ENCODE results near the gene ZNF652.

ZNF652 gene

GRCh38 chr17:49349541-49349940, 12.5 kb downstream of the ZNF652 start:
- FAIRE-seq = no peak
- TF ChIP-seq SPI1 (IDR thresholded peaks at IDR 0.05; ENCODE audit: low read depth, low read length) (no peak), TAF1 (IDR thresholded peaks at IDR 0.05; ENCODE audit: low read depth, low read length) (no peak), PAX5 (IDR thresholded peaks at IDR 0.05; ENCODE audit: insufficient read depth, low read length, severe bottlenecking) (no peak), POLR2A (IDR thresholded peaks at IDR 0.05; ENCODE audit: low read depth, low read length) (no peak), POU2F2 (IDR thresholded peaks at IDR 0.05; ENCODE audit: low read depth, low read length) (no peak), POLR2AphosphoS5 (IDR thresholded peaks at IDR 0.05; ENCODE audit: low read depth, low read length) (no peak)

GRCh38 chr17:49344914-49345313, 17.1 kb downstream of the ZNF652 start:
- TF ChIP-seq SPI1 (IDR thresholded peaks at IDR 0.05; ENCODE audit: low read depth, low read length) (no peak), TAF1 (IDR thresholded peaks at IDR 0.05; ENCODE audit: low read depth, low read length) (no peak)
- no peak for FAIRE-seq
- no peak for DNase-seq (ENCODE audit: insufficient read length, low spot score)

More at GRCh38 chr17:49349541-49349940, 12.5 kb downstream of the ZNF652 start:
- no peak for DNase-seq (ENCODE audit: insufficient read length, low spot score)

DNA sequence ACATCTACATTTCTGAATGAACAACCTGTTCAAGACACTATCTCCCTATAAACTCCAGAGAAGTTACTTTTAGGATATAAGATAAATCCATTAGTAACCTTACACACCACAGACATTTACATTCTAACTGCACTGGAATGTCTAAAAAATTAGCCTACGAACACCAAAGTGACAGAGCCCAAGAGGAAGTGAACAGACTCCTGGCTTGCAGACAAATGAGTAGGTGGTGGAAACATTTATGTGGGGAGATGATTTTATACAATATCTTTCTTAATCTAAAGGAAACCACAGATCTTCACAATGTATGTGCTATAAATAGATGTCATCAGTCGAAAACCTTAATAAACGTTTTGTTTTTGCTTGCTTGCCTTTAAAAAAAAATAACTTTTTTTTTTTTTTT, 18.8 kb downstream of the ZNF652 start:
- DNase-seq (ENCODE audit: insufficient read length, low spot score) = no peak
- TF ChIP-seq POLR2AphosphoS5 (IDR thresholded peaks at IDR 0.05; ENCODE audit: low read depth, low read length) (no peak), SPI1 (IDR thresholded peaks at IDR 0.05; ENCODE audit: low read depth, low read length) (peak; percentile 75), POU2F2 (IDR thresholded peaks at IDR 0.05; ENCODE audit: low read depth, low read length) (no peak)
- no peak for FAIRE-seq

DNA sequence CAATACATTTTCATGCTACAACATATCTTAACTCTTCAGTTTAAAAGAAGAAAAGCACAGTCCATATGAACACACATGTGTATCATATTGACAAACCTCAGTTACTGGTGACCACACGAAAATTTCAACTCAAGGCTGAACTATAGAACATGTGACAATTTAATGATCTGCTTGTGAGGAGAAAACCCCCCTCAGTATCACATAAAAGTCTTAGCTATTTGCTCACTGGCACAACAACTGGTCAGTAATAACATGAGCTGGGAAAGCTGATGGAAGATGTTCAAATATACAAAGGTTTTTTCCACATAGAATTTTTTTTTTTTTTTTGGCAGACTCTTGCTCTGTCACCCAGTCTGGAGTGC, 19.5 kb downstream of the ZNF652 start:
- TF ChIP-seq TAF1 (IDR thresholded peaks at IDR 0.05; ENCODE audit: low read depth, low read length) (no peak), PAX5 (IDR thresholded peaks at IDR 0.05; ENCODE audit: insufficient read depth, low read length, severe bottlenecking) (no peak), POLR2A (IDR thresholded peaks at IDR 0.05; ENCODE audit: low read depth, low read length) (no peak), POU2F2 (IDR thresholded peaks at IDR 0.05; ENCODE audit: low read depth, low read length) (no peak), POLR2AphosphoS5 (IDR thresholded peaks at IDR 0.05; ENCODE audit: low read depth, low read length) (no peak), SPI1 (IDR thresholded peaks at IDR 0.05; ENCODE audit: low read depth, low read length) (no peak)
- FAIRE-seq (peak; percentile 51), DNase-seq (ENCODE audit: insufficient read length, low spot score) (no peak)

DNA sequence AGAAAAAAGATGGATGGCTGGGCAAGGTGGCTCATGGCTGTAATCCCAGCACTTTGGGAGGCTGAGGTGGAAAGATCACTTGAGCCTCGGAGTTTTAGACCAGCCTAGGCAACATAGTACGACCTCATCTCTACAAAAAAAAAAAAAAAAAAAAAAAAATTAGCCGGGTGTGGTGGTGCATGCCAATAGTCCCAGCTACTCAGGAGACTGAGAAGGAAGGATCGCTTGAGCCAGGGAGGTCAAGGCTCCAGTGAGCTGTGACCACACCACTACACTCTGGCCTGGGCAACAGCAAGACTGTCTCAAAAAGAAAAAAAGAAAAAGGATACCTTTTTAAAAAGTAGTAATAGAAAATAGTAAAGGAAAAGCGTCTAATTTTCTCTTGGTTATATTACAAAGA, 20.7 kb downstream of the ZNF652 start:
- FAIRE-seq (no peak), DNase-seq (ENCODE audit: insufficient read length, low spot score) (no peak)
- no peak for TF ChIP-seq PAX5 (IDR thresholded peaks at IDR 0.05; ENCODE audit: insufficient read depth, low read length, severe bottlenecking)
- TF ChIP-seq POLR2AphosphoS5 (IDR thresholded peaks at IDR 0.05; ENCODE audit: low read depth, low read length) = no peak
- TF ChIP-seq POU2F2 (IDR thresholded peaks at IDR 0.05; ENCODE audit: low read depth, low read length) = no peak
- no peak for TF ChIP-seq SPI1 (IDR thresholded peaks at IDR 0.05; ENCODE audit: low read depth, low read length)
- no peak for TF ChIP-seq POLR2A (IDR thresholded peaks at IDR 0.05; ENCODE audit: low read depth, low read length)
- no peak for TF ChIP-seq TAF1 (IDR thresholded peaks at IDR 0.05; ENCODE audit: low read depth, low read length)

GRCh38 chr17:49339354-49339753, 22.7 kb downstream of the ZNF652 start:
- DNase-seq (ENCODE audit: insufficient read length, low spot score) (no peak), FAIRE-seq (no peak)
- no peak for TF ChIP-seq SPI1 (IDR thresholded peaks at IDR 0.05; ENCODE audit: low read depth, low read length)
- TF ChIP-seq PAX5 (IDR thresholded peaks at IDR 0.05; ENCODE audit: insufficient read depth, low read length, severe bottlenecking) = no peak
- no peak for TF ChIP-seq TAF1 (IDR thresholded peaks at IDR 0.05; ENCODE audit: low read depth, low read length)
- no peak for TF ChIP-seq POLR2A (IDR thresholded peaks at IDR 0.05; ENCODE audit: low read depth, low read length)

DNA sequence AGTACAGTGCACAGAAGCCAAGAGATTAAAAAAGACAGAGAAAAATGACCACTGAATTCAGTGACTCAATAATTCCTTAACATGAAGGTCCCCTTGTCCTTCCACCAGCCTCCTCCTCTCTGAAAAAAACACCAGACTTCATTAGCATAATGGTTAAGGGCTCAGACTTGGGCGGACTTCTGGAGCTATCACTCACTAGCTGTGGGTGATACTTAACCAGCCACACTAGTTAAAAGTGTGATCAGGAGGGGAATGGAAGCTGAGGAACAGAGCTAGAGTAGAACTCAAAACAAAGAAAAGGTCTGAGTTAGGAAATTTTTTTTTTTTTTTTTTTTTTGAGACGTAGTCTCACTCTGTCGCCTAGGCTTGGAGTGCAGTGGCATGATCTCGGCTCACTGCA, 23.2 kb downstream of the ZNF652 start:
- TF ChIP-seq SPI1 (IDR thresholded peaks at IDR 0.05; ENCODE audit: low read depth, low read length) (no peak), TAF1 (IDR thresholded peaks at IDR 0.05; ENCODE audit: low read depth, low read length) (no peak), POLR2A (IDR thresholded peaks at IDR 0.05; ENCODE audit: low read depth, low read length) (no peak)
- no peak for FAIRE-seq
- no peak for DNase-seq (ENCODE audit: insufficient read length, low spot score)

- FAIRE-seq (no peak), DNase-seq (ENCODE audit: insufficient read length, low spot score) (no peak)
- TF ChIP-seq TAF1 (IDR thresholded peaks at IDR 0.05; ENCODE audit: low read depth, low read length) (no peak), POLR2A (IDR thresholded peaks at IDR 0.05; ENCODE audit: low read depth, low read length) (no peak), POU2F2 (IDR thresholded peaks at IDR 0.05; ENCODE audit: low read depth, low read length) (no peak), SPI1 (IDR thresholded peaks at IDR 0.05; ENCODE audit: low read depth, low read length) (no peak), PAX5 (IDR thresholded peaks at IDR 0.05; ENCODE audit: insufficient read depth, low read length, severe bottlenecking) (no peak), POLR2AphosphoS5 (IDR thresholded peaks at IDR 0.05; ENCODE audit: low read depth, low read length) (no peak)
Observed at GRCh38 chr17:49337884-49338283, 24.2 kb downstream of the ZNF652 start.

DNA sequence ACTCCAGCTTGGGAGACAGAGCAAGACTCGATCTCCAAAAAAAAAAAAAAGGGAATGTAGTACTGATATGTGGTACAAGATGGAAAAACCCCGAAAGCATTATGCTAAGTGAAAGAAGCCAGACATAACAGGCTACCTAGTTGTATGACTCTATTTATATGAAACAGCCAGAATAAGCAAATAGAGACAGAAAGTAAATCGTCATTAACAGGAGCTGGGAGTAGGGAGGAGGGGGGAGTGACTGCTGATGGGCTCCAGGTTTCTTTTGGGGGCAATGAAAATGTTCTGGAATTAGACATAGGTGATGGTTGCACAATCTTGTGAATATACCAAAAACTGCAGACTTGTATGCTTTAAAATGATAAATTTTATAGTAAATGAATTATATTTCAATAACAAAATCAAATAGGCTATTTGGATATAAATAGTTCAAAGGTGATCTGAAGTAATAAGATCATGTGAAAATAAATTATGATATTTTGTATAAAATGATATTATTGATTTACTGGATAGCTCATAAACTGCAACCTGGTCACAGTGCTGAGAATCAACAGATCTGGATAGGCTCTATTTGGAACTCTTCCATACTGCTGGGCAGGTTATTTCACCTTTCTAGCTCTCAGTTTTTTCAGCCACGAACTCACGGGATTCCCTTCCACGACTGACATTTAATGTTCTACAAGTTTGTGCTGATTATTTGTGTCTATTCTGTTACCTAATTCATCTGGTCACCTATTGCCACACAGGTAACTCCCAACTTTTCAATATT, 27.1 kb downstream of the ZNF652 start:
- DNase-seq (ENCODE audit: insufficient read length, low spot score) = no peak
- TF ChIP-seq SPI1 (IDR thresholded peaks at IDR 0.05; ENCODE audit: low read depth, low read length) (no peak), PAX5 (IDR thresholded peaks at IDR 0.05; ENCODE audit: insufficient read depth, low read length, severe bottlenecking) (no peak), POLR2AphosphoS5 (IDR thresholded peaks at IDR 0.05; ENCODE audit: low read depth, low read length) (no peak), TAF1 (IDR thresholded peaks at IDR 0.05; ENCODE audit: low read depth, low read length) (no peak), POU2F2 (IDR thresholded peaks at IDR 0.05; ENCODE audit: low read depth, low read length) (no peak), POLR2A (IDR thresholded peaks at IDR 0.05; ENCODE audit: low read depth, low read length) (no peak)
- FAIRE-seq = no peak

- DNase-seq (ENCODE audit: insufficient read length, low spot score) = no peak
- TF ChIP-seq SPI1 (IDR thresholded peaks at IDR 0.05; ENCODE audit: low read depth, low read length) (no peak), PAX5 (IDR thresholded peaks at IDR 0.05; ENCODE audit: insufficient read depth, low read length, severe bottlenecking) (no peak), TAF1 (IDR thresholded peaks at IDR 0.05; ENCODE audit: low read depth, low read length) (no peak), POLR2A (IDR thresholded peaks at IDR 0.05; ENCODE audit: low read depth, low read length) (no peak), POLR2AphosphoS5 (IDR thresholded peaks at IDR 0.05; ENCODE audit: low read depth, low read length) (no peak), POU2F2 (IDR thresholded peaks at IDR 0.05; ENCODE audit: low read depth, low read length) (no peak)
- no peak for FAIRE-seq
Observed at GRCh38 chr17:49333804-49334203, 28.2 kb downstream of the ZNF652 start.
